Measurements from ENCODE around the gene NAA80. TPM values are rescaled to one million over a fixed set of nuclear protein-coding genes. Genes with fewer than 3 reads are reported as not detected.

NAA80 gene
- polyA plus RNA-seq, 1 donor from 2014 or later = 4.6 TPM

GRCh38 chr3:50334339-50335075, 35.3 kb upstream of the NAA80 start:
- TF ChIP-seq, protein P1, sequence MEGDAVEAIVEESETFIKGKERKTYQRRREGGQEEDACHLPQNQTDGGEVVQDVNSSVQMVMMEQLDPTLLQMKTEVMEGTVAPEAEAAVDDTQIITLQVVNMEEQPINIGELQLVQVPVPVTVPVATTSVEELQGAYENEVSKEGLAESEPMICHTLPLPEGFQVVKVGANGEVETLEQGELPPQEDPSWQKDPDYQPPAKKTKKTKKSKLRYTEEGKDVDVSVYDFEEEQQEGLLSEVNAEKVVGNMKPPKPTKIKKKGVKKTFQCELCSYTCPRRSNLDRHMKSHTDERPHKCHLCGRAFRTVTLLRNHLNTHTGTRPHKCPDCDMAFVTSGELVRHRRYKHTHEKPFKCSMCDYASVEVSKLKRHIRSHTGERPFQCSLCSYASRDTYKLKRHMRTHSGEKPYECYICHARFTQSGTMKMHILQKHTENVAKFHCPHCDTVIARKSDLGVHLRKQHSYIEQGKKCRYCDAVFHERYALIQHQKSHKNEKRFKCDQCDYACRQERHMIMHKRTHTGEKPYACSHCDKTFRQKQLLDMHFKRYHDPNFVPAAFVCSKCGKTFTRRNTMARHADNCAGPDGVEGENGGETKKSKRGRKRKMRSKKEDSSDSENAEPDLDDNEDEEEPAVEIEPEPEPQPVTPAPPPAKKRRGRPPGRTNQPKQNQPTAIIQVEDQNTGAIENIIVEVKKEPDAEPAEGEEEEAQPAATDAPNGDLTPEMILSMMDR (IDR thresholded peaks at IDR 0.05; ENCODE audit: poor library complexity, severe bottlenecking) = no peak
- no peak for TF ChIP-seq TAF1 (IDR thresholded peaks at IDR 0.05; ENCODE audit: low read depth)
- Histone ChIP-seq H3K79me2 (replicated peaks; ENCODE audit: insufficient read depth, low read length) (peaks cover 24% of the 10 kb centered on the region), H2AFZ (ENCODE audit: low read depth, low read length) (no peak overlapping the region), H3K9me2 (ENCODE audit: insufficient read depth, low read length) (no peaks in the 10 kb centered on the region), H3F3A (ENCODE audit: insufficient read depth, low read length, poor library complexity, severe bottlenecking) (no peaks in the 10 kb centered on the region), H3K36me3 (ENCODE audit: insufficient read depth, low read length) (no peaks in the 10 kb centered on the region), H4K20me1 (ENCODE audit: insufficient read depth) (no peaks in the 10 kb centered on the region), H3K9me3 (ENCODE audit: low read length) (no peaks in the 10 kb centered on the region), H3K4me2 (ENCODE audit: low read length) (no peak overlapping the region), H3K9ac (ENCODE audit: low read length) (no peak overlapping the region), H3K4me3 (ENCODE audit: low read length) (no peak overlapping the region), H3K27me3 (ENCODE audit: insufficient read depth, low read depth, low read length) (no peaks in the 10 kb centered on the region), H3K27ac (ENCODE audit: low read length) (no peak overlapping the region)

GRCh38 chr3:50333744-50334328, 34.6 kb upstream of the NAA80 start:
- no peaks in the 10 kb centered on the region for H3K36me3 ChIP-seq (ENCODE audit: insufficient read depth, low read length)
- no peaks in the 10 kb centered on the region for H4K20me1 ChIP-seq (ENCODE audit: insufficient read depth)
- no peak overlapping the region for H3K9ac ChIP-seq (ENCODE audit: low read length)
- H3K9me3 ChIP-seq (ENCODE audit: low read length) = no peaks in the 10 kb centered on the region
- no peak overlapping the region for H3K4me3 ChIP-seq (ENCODE audit: low read length)
- H2AFZ ChIP-seq (ENCODE audit: low read depth, low read length) = no peak overlapping the region
- no peak overlapping the region for H3K4me2 ChIP-seq (ENCODE audit: low read length)
- H3F3A ChIP-seq (ENCODE audit: insufficient read depth, low read length, poor library complexity, severe bottlenecking) = no peaks in the 10 kb centered on the region
- no peaks in the 10 kb centered on the region for H3K9me2 ChIP-seq (ENCODE audit: insufficient read depth, low read length)
- H3K79me2 ChIP-seq (replicated peaks; ENCODE audit: insufficient read depth, low read length) = peaks cover 24% of the 10 kb centered on the region
- no peaks in the 10 kb centered on the region for H3K27me3 ChIP-seq (ENCODE audit: insufficient read depth, low read depth, low read length)
- H3K27ac ChIP-seq (ENCODE audit: low read length) = no peak overlapping the region
- TF ChIP-seq EP300 (conservative IDR thresholded peaks at IDR 0.05; ENCODE audit: poor library complexity, severe bottlenecking) (no peak), RAD21 (conservative IDR thresholded peaks at IDR 0.05) (no peak), POLR2AphosphoS5 (IDR thresholded peaks at IDR 0.05) (no peak), SMC3 (conservative IDR thresholded peaks at IDR 0.05; ENCODE audit: poor library complexity) (no peak), TAF1 (IDR thresholded peaks at IDR 0.05; ENCODE audit: low read depth) (no peak)
- TF ChIP-seq, protein P1 (IDR thresholded peaks at IDR 0.05; ENCODE audit: poor library complexity, severe bottlenecking) = no peak

- no peaks in the 10 kb centered on the region for H3K9me3 ChIP-seq (ENCODE audit: low read length)
- H3F3A ChIP-seq (ENCODE audit: insufficient read depth, low read length, poor library complexity, severe bottlenecking) = no peaks in the 10 kb centered on the region
- peaks cover 32% of the 10 kb centered on the region for H3K79me2 ChIP-seq (replicated peaks; ENCODE audit: insufficient read depth, low read length)
- no peak overlapping the region for H2AFZ ChIP-seq (ENCODE audit: low read depth, low read length)
- no peaks in the 10 kb centered on the region for H3K9me2 ChIP-seq (ENCODE audit: insufficient read depth, low read length)
- H3K27ac ChIP-seq (ENCODE audit: low read length) = no peak overlapping the region
- H3K4me2 ChIP-seq (ENCODE audit: low read length) = no peak overlapping the region
- H4K20me1 ChIP-seq (ENCODE audit: insufficient read depth) = no peaks in the 10 kb centered on the region
- TF ChIP-seq EP300 (conservative IDR thresholded peaks at IDR 0.05; ENCODE audit: poor library complexity, severe bottlenecking) (no peak), MXI1 (conservative IDR thresholded peaks at IDR 0.05; ENCODE audit: poor library complexity, severe bottlenecking) (no peak), SMC3 (conservative IDR thresholded peaks at IDR 0.05; ENCODE audit: poor library complexity) (no peak), RAD21 (conservative IDR thresholded peaks at IDR 0.05) (no peak), EZH2 (IDR thresholded peaks at IDR 0.05; ENCODE audit: borderline replicate concordance, insufficient read depth, low read length, poor library complexity, severe bottlenecking) (no peak), TAF1 (IDR thresholded peaks at IDR 0.05; ENCODE audit: low read depth) (no peak), POLR2AphosphoS5 (IDR thresholded peaks at IDR 0.05) (no peak)
- TF ChIP-seq, protein P1 (IDR thresholded peaks at IDR 0.05; ENCODE audit: poor library complexity, severe bottlenecking) = no peak
- TF ChIP-seq, protein P2, sequence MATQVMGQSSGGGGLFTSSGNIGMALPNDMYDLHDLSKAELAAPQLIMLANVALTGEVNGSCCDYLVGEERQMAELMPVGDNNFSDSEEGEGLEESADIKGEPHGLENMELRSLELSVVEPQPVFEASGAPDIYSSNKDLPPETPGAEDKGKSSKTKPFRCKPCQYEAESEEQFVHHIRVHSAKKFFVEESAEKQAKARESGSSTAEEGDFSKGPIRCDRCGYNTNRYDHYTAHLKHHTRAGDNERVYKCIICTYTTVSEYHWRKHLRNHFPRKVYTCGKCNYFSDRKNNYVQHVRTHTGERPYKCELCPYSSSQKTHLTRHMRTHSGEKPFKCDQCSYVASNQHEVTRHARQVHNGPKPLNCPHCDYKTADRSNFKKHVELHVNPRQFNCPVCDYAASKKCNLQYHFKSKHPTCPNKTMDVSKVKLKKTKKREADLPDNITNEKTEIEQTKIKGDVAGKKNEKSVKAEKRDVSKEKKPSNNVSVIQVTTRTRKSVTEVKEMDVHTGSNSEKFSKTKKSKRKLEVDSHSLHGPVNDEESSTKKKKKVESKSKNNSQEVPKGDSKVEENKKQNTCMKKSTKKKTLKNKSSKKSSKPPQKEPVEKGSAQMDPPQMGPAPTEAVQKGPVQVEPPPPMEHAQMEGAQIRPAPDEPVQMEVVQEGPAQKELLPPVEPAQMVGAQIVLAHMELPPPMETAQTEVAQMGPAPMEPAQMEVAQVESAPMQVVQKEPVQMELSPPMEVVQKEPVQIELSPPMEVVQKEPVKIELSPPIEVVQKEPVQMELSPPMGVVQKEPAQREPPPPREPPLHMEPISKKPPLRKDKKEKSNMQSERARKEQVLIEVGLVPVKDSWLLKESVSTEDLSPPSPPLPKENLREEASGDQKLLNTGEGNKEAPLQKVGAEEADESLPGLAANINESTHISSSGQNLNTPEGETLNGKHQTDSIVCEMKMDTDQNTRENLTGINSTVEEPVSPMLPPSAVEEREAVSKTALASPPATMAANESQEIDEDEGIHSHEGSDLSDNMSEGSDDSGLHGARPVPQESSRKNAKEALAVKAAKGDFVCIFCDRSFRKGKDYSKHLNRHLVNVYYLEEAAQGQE (IDR thresholded peaks at IDR 0.05; ENCODE audit: borderline replicate concordance) = no peak
- no peaks in the 10 kb centered on the region for H3K36me3 ChIP-seq (ENCODE audit: insufficient read depth, low read length)
- H3K9ac ChIP-seq (ENCODE audit: low read length) = no peak overlapping the region
- no peak overlapping the region for H3K4me3 ChIP-seq (ENCODE audit: low read length)
- no peaks in the 10 kb centered on the region for H3K27me3 ChIP-seq (ENCODE audit: insufficient read depth, low read depth, low read length)
These were observed 32.2 kb upstream of the NAA80 start for GRCh38 chr3:50331364-50331907.

Measured in neural cell (in vitro differentiated cells).